A172 (cell line): ENCODE results near the gene UNC5C. TPM values are rescaled to one million over a fixed set of nuclear protein-coding genes. Genes with fewer than 3 reads are reported as not detected.

Source experiments
- DNase-seq: peaks from one replicate; pipeline ENCODE4 v3.0.0-alpha.2; 2015; ENCODE audit warnings: low spot score
- total RNA-seq: library from RNA; depleted of rRNA; stranded (reverse); fragments of >200 nt; shearing (Covaris generic); gene quantifications from 2 replicates; pipeline ENCODE4 v1.2.3, GENCODE V29; 2014

The UNC5C gene
- total RNA-seq, 1 experiment from 2014 or later: 17.4 TPM

- no peak for DNase-seq
Measured at GRCh38 chr4:95348418-95348817, 200.4 kb downstream of the UNC5C start.

- no peak for DNase-seq
Measured at GRCh38 chr4:95343235-95343634, 205.5 kb downstream of the UNC5C start.

- DNase-seq: no peak
Measured at GRCh38 chr4:95340191-95340590, 208.6 kb downstream of the UNC5C start.

DNA sequence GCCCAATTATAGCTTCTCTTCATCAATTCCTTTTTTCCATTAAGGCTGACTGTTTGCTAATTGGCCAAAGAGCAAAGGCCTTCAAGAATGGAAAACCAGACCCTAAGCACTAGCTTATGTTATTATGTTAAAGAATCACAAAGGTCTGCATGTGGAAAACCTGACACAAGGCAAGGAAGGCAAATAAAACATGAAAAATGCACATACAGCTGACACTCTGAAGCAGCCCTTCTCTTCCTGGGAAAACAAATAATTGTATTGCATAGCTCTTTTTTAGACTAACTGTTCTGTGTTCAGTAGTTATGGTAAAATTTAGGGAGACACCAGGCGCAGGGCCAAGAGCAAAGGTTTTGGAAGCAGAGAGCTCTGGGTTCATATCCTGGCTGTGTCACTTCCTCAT, 223.1 kb downstream of the UNC5C start:
- DNase-seq: no peak

GRCh38 chr4:95319169-95319568, 229.6 kb downstream of the UNC5C start:
- DNase-seq: no peak

DNA sequence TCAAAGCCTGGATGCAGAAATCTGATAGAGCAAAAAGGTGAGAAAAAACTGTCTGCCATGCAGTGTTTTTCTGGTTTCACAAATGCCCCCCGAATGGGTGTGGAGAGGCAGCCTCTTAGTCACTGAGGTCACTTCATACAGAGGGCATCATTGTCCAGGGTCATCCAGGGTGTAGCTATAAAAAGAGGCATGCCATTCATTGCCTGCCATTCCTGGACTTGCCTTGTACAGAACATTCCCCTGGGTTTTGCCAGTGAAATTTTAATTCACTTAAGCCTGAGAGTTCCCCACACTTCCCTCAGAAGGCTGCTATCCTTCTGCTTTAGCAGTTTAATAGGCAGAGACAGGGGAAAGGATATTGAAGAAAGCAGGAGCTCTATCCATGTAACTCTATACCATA, 230.3 kb downstream of the UNC5C start:
- DNase-seq: peak; percentile 1

DNA sequence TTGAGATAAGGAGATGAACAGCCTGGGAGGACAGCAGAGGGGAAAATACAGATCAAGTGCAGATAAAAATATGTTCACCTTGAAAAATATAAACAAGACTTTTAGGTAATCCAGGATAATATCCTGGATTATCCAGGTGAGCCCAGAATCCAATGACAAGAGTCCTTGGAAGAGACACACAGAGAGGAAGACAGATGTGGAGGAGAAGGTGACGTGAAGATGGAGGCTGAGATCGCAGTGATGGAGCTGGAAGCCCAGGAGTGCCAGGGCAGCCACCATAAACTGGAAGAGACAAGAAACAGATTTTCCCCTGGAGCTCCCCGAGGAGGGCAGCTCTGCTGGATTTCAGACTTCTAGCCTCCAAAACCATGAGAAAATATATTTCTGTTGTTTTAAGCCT, 230.7 kb downstream of the UNC5C start:
- no peak for DNase-seq

- DNase-seq: no peak
Measured at GRCh38 chr4:95317085-95317793, 231.5 kb downstream of the UNC5C start.

- DNase-seq: no peak
Measured at GRCh38 chr4:95314573-95314972, 234.2 kb downstream of the UNC5C start.

DNA sequence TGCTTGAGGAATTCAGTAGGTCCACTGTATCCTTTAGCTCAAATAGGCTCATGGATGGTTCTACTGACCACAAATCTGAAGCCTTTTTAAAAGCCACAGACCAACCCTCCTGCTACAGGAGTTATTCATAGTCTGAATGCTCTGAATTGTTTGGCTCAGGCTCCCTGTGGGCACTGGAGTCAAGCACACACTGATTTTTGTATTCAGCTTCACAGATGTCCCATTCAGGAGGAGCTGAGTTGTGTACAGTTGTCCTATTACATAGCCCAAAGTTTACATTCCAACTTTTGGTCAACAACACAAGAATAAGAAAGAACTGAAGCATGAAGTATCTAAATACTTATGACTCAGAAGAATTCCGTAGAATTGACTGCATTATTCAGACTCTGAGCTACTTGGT, 243.9 kb downstream of the UNC5C start:
- peak; percentile 58 for DNase-seq

DNA sequence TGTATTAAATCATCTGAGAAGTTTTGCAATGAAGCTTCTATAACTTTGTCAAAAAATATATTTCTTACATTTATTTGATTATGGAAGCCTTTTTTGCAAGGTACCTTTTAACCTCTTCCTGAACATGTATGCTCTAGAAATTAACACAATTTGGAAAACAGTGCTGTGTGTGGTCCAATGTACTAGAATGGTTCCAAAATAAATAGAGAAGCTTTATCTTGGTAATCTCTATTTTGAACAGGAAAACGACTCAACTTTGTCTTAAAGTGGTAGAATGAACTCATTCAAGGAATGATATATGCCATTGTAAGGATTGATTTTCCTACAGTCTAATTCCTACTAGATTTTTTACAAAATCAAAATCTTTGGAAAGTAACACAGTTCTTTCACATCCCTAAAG, 248.5 kb downstream of the UNC5C start:
- no peak for DNase-seq

- no peak for DNase-seq
Measured at GRCh38 chr4:95296052-95296451, 252.7 kb downstream of the UNC5C start.

GRCh38 chr4:95295157-95295556, 253.6 kb downstream of the UNC5C start:
- no peak for DNase-seq

GRCh38 chr4:95294321-95294720, 254.5 kb downstream of the UNC5C start:
- no peak for DNase-seq

- no peak for DNase-seq
Measured at GRCh38 chr4:95293014-95293413, 255.8 kb downstream of the UNC5C start.

DNA sequence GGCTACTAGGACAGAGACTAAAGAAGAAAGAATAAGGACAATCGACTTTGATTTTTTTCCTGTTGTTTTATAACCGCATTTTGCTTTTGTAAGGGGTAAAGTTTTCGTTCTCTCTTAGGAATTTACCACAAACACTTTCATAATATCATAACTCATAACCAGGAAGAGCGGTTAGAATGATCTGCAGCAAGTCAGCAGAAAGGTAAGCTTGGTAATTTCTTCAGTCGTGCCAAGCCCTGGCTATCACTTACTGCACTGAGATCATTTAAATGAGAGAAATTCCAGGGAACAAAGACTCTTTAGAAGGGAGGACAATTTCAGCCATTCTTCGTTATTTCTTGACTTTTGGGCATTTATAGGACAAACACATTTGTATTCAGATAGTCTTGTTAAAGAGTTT, 258.1 kb downstream of the UNC5C start:
- DNase-seq: no peak

DNA sequence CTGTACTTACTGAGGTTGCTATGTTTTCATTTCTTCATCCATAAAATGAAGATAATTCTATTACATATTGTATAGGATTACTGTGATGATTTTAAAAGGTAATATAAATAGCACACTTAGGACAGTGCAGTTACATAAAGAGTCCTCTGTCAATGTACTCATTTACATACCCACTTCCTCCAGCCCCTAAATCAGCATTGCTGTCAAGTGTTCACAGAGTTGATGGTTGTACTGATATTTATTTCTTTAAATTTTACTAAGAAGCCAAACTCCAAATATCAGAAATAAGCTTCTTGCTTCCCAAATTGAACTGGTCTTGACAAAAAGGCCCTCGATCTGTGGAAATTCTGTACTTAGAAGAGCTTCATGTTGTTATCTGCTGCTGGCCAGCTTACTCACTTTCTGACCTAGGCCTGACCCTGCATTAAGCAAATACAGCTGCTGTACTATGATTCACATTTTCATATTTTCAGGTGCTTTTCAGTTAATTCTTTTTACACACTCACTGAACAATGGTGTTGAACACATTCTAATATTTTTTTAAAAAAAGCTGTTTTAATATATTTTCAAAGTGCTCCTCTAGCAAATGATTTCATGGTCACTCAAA, 259.6 kb downstream of the UNC5C start:
- no peak for DNase-seq

DNA sequence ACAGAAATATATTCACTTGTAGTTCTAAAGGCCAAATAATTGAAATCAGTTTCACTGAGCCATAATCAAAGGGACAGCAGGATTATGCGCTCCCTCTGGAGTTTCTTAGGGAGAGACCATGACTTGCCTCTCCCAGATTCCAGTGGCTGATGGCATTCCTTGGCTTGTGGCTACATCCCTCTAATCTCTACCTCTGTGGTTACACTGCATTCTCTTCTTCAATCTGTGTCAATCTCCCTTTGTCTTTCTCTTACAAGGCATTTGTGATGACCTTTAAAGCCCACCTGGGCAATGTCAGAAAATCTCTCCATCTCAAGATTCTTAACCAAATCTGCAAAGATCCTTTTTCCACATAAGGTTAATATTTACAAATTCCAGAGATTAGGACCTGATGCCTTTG, 260.2 kb downstream of the UNC5C start:
- no peak for DNase-seq

GRCh38 chr4:95285797-95286196, 263.0 kb downstream of the UNC5C start:
- DNase-seq: no peak

DNA sequence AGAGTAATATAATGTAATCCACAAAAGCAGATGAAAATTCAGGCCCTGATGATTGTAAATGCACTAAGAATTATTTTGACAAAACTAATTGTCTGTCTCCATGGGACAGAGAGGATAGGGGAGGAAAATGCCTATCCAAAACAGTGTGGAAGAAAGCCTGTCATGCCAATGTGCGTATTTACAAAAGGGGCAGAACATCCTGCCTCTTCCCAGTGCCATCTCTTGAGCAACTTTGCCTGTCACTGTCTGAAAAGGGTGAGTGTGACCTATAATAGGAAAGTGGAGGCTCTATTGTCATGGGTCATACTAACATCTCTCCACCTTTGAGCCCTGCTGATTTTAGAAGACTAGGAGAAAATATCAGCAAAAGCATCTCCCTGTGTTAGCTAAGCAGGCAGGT, 264.1 kb downstream of the UNC5C start:
- DNase-seq: no peak

- DNase-seq: no peak
Measured at GRCh38 chr4:95283320-95283719, 265.5 kb downstream of the UNC5C start.

DNA sequence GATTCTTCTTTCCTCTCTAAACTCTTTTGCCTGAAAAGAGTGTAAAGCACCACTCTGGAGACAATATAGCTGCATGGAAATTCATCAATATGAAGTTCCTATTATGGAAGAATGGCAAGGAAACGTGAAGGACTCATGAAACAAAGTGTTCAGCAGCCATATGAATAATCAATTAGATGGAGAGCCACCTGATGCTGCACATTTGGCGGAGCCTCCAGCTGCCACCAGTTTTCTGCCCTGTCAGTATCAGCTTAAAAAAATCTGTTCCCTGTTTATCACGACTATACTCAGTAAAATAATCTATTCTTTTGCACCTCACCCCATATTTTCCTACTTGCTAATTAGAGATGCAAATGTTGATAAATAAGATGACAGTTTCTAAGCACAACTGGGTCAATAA, 276.0 kb downstream of the UNC5C start:
- no peak for DNase-seq

DNA sequence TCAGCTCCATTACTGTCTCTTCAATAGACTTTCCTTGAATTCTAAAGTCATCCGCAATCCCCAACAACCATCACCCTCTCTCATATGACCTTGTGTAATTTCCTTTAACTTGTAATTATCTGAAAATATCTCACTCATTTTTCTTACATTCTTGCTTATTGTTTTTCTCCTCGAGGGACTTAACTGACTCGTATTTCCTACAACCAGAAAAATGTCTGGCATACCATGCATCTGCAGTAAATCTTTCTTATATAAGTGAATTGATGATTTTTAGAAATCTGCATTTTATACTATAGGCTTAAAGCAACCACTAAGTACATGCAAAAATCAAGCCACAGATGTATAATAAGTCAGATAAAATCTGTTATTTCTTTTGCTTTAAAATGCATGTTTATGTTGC, 276.7 kb downstream of the UNC5C start:
- no peak for DNase-seq
